Measurements from ENCODE around the gene PDHB.

The PDHB gene

DNA sequence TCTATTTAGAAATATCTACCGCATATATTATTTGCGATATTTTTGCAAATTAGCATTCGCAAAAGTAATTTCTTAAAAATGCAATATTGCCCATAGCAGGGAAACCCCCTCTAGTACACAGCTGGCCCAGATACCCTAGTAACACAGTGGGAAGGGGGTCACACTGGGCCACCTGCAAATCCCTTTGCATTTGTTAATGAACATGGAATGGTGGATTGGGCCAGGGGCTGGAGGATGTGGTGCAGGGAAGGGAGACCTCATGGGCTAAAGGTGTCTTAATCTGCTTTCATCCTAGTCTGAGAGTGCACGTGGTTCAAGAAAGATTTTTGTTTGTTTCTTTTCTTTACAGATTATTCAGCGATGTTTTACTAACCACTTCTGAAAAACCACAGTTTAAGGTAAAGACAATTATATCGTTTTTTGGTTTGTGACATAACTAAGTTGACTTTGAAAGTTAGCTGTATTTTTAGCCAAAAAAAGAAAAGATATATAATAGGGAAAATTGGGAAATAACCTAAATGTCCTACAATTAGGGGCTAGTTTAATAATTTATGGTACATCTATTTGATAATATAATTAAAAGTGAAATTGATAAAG is 30.0 kb downstream of the PDHB start:
- DNase-seq (ENCODE audit: low read depth), result no peak

DNA sequence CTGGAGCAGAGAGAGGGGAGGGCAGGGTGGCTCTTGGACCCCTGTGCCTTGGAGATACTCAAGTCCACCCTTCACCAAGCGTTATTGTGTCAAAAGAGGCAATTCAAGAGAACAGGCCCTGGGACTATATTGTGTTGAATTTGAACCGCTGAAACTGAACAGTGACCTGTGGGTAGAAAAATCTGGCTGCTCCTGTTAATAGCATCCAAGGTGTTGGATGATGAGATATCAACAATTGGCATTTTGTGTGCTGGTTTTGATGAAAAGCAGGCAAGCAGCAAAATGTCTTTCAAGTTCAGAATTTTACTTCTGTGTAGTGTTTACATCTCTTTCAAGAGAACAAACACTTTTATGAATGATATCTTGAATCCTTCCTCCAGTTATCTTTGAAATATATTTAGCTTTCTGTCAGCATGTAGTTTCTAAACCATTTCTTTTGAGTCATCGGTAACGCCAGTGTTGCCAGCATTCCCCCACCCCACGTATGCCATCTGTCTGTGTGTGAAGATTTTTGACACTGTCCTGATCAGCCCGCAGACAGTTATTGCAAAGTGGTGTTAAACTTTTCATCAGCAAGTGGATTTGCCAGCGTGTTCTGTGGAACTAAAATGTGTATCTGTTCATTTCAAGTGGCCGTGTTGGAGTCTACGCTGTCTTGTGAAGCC is 34.8 kb downstream of the PDHB start:
- DNase-seq (ENCODE audit: low read depth), result no peak

DNA sequence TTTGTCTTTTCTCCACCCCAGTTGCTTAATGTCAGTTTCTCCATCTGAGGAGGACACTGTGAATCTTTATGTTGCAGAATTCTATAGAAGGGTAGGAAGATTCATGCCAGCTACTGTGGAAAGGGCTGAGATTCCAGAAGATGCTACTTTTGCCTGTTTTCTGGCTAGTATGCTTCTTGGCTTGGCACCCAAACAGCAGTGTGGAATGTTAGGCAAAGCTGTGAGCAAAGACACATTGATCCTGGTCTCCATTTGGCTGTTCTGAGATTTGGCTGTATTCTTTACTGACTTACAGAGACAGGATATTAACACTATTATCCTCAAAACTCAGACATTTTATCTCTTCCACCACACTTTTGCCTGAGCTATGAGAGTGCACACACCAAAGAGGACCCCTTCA is 39.3 kb downstream of the PDHB start:
- DNase-seq (ENCODE audit: low read depth), result no peak

DNA sequence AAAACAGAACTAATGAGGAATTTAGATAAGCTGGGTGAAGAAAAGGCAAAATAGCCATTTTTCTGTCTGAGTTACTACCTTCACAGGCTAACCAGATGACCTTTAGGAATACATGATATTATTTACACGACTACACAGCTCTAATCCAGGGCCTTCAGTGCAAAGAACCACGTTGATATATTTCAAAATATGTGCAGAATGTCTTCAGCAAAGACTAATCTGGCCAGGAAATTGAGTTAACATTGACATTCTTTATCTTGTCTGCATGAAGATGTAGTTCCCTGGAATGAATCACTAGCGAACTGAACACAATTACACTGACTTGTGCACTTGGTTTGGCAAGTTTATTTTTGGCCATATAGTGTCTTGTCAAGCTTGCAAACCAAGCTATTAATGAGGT is 41.5 kb downstream of the PDHB start:
- no peak for DNase-seq (ENCODE audit: low read depth)

DNA sequence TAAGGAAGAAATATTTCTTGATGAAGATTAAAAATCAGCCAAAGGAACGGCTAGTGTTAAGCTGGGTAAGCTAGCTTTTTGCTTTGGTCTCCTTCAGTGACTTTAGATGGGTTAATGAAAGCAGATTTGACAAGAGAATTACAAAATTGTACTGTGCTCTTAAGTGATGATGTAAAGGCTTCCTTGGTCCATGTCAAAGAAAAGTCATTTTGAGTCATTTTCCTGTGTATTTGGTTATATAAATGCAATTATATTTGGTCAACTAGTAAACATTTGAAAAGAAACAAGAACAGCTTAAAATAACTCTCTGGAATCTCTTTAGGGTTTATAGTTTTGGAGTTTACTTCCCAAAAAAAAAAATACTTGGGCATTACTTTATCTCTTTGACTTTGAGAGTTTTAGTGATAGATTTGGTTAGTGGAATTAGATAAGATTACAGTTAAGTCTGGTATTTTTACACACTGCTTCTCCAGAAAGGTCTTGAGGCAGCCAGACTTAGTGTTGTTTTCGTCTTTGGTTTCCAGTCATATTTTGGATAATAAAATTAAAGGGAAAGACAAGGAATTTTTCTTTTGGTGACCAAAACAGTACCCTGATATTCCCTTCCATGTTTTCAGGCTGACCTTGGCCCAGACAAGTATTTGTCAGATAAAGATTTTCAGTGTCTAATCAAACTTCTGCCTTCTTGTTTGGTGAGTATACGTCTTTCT is 42.3 kb downstream of the PDHB start:
- no peak for DNase-seq (ENCODE audit: low read depth)

DNA sequence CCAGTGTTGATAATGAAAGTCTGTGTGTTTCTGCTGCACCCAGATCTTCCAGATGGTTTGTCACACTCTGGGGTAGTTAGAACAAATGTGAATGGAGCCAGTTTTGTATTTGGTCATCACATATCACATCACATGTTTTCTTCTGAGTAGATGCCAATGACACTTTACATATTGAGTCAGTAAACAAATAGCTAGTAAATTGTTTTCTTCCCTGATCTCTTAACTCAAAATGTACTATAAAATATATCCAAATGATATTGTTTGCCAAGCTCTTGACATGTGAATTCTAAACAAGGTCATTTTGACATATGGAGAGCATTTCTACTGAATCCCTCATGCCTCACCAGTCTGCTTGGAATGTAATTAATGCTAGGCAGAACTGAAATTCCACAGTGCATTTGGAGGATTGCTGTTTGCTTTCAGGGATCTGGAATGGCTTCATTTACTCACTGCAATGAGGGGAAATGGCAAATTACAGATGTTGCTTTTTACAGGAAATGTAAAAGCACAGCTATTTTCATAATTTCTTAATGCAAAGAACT is 45.0 kb downstream of the PDHB start:
- no peak for DNase-seq (ENCODE audit: low read depth)

DNA sequence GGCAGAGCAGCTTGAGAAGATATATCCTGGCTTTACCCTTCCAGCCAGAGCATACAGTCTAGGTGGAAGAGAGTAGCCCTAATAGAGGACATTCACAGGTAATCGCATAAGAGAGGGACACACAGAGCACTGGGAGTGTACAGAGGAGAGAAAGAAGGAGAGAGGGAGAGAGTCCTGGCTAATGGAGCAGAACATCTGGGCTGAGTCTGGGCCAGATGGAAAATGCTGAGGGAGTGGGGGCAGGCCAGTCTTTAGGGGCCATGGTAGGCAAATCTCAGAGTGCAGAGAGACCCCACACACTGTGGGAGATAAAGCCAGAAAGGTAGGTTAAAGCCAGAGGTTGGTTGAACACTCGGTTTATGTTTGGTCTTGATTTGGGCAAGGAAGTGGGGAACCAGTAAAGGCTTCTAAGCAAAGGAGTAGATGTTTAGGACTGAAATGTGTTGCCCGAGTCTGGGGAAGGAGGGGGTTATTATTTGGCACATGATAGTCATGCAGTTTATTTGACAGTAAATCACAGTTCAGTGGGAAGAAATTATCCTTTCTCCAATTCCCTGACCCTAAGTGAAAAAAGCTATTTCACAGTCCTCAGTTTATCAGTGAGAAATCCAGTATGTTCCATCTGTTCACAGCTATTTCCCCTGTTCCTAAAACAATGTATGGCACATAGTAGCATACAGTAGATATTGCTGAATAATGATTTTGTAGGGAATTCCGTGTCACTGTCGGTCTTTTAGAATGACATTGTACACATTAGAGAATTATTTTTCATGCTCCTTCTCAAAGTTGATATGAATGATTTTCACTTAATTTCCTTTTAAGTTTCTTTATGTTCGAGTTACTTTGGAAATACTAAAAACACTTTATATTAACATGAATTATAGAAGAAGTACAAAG is 45.7 kb downstream of the PDHB start:
- DNase-seq (ENCODE audit: low read depth), result no peak

DNA sequence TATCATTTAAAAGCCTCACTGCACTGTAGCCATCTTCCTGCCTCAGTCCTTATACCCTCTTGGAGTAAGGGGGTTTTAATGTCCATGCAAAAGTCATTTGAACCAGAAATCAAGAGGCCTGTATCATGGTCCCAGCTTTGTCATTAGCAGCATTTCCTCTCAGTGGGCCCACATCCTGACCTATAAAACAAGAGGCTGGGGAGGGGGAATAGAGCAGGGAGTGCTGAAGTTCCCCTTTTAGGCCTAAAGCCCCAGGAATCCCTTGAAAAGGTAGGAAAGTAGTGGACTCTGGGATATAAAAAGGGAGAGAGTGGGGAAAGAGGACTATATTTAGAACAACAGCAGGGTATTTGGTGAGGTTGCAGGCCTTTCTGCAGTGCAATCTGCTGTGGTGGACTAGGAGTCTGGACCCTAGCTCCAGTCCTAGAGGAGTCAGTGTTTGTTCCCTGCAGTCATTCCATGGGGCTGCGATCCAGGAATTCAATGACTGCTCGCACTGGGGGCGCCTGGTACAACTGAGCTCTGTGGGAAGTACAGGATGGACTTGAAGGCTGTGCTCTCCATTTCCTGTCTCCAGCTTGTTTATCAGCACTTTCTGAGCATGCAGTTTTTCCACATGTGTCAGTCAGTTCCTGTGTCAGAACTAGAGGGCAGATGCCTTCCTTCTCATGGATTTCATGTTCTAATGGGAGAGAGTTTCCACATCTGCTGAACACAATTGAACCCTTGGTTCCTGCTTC is 46.8 kb downstream of the PDHB start:
- no peak for DNase-seq (ENCODE audit: low read depth)

DNA sequence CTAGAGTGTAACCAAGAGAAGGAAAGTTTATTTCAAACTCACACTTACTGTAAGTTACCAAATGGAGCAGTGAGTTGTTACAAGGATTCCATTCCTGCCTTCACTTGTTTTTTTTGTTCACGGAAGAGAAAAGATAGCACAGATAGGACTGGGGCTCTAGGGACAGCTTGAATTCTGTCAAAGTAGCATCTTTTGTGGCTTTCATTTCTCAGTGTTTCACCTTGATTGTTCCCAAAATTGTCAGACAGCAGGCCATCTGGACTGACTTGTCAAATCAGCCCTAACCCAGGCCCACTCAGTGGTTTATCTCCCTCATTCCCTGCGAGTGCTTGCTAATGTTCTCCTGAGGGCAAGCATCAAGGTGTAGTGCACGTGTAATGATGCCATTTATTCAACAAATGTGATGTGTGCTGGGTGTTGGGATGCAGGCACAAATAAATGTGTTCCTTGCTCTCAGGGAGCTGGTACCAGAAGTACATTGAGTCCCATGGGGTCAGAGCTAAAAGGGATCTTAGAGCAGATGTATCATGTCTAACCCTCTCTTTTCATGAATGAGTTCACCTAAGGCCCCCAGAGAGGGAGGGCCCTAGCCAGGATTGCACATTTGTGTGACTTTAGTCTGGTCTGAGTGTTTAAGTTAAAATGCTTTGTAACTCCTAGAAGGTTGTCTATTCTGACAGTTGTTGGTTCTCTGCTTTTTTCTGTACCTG is 49.1 kb downstream of the PDHB start:
- no peak for DNase-seq (ENCODE audit: low read depth)

DNA sequence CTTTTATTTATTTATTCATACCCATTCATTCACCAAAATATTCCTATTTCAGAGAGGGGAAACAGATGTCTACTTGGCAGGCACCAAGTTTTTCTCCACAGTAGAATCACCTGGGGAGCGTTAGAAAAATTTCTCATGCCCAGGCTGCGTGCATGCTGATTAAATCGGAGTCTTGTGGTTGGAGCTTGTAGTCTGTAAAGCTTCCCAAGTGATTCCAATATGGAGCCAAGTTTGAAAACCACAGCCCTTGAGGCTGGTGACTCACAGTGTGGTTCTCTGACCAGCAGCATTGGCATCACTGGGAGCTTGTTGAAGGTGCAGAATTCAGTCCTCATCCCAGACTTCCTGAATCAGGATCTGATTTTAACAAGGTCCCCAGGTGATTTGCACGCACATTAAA is 49.7 kb downstream of the PDHB start:
- DNase-seq (ENCODE audit: low read depth), result no peak

DNA sequence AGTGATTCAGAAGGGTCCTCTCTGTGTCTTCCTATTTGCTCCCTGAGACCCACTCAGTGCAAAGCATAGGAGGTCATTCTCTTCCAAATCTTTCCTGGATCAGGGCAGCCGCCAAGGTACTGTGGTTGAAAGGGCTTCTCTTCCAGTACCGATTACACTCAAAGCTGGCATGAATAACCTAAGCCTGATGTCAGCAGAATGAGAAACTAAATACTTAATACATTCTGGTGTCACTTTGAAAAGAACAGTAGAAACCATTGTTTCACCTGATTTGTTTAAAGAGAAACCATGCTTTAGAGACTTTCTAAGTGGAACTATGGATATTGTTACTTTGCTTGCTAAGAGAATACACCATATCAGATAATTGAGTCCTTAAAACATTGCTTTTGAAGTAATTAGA is 50.2 kb downstream of the PDHB start:
- no peak for DNase-seq (ENCODE audit: low read depth)

DNA sequence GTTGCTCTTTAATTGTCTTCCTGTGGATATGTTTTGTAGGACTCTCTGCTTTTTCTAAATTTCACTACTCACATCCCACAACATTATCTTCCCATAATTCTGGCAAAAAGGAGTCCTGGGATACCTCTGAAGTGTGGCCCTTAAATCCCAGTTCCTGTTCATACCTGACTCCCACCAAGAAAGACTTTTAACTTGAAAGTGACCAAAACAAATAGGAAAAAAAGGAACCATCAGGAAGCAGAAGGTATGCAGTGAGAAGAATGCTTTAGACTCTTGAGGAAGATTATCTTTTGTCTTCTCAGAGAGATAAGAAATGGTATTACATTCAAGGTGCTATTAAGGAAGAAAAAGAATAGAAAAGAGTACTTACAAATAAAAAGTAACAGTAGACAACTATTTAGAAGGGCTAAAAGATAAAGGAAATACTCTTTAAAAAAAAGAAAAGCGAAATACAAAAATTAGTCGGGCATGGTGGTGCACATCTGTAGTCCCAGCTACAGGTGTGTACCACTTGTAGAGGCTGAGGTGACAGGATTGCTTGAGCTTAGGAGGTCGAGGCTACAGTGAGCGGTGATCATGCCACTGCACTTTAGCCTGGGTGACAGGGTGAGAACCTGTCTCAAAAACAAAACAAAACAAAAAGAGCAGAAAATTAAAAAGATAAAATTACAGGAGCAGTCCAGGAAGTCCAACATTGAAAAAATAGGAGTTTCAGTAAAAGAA is 54.1 kb downstream of the PDHB start:
- DNase-seq (ENCODE audit: low read depth), result no peak

DNA sequence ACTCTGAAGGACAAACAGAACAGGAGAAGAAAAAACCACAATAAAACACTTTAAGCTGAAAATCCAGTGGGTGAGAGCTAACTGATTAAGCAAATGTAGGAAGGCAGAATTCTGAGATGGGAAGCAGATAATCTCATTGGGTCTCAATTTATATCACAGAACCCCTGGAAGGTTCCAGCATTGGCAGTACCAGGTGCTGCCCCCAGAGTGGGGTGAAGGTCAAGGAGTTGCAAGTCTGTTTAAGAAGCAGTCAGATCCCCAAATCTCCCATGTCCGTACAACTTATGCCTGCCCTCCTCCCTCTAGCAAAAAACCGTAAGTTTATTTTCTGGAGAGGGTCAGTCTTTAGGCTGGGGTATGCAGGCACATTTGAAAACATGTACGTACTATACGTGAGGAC is 55.9 kb downstream of the PDHB start:
- no peak for DNase-seq (ENCODE audit: low read depth)

All from activated T-cell treated with anti-CD3 and anti-CD28 coated beads for 1 hour (primary cell).